Type B pancreatic cell (in vitro differentiated cells): ENCODE results near the gene TMEM171. TPM values are rescaled to one million over a fixed set of nuclear protein-coding genes. Genes with fewer than 3 reads are reported as not detected.
A peak's percentile ranks its signal among the peaks of the same experiment; 100 is the strongest.

Experiments used
- DNase-seq: peaks from one replicate; pipeline ENCODE4 v3.0.0; 2021; ENCODE audit warnings: mixed read lengths; ENCODE audit not compliant: unreplicated experiment; ENCODE audit errors: extremely low spot score
- H3K27ac Mint-ChIP-seq: 2 replicates; pipeline ENCODE4 v1.8.0; 2021; ENCODE audit warnings: mild to moderate bottlenecking, mixed read lengths
- H3K27me3 Mint-ChIP-seq: 2 replicates; pipeline ENCODE4 v1.8.0; 2021; ENCODE audit warnings: mixed read lengths
- H3K36me3 Mint-ChIP-seq: 2 replicates; pipeline ENCODE4 v1.8.0; 2021; ENCODE audit warnings: mixed read lengths
- H3K4me1 Mint-ChIP-seq: one replicate; pipeline ENCODE4 v1.8.0; 2021; ENCODE audit warnings: mixed read lengths; ENCODE audit not compliant: unreplicated experiment
- H3K4me3 Mint-ChIP-seq: 2 replicates; pipeline ENCODE4 v1.8.0; 2021; ENCODE audit warnings: mild to moderate bottlenecking, mixed read lengths
- H3K9me3 Mint-ChIP-seq: 2 replicates; pipeline ENCODE4 v1.8.0; 2021; ENCODE audit warnings: mixed read lengths
- total RNA-seq: library from RNA; stranded (reverse); gene quantifications from 2 replicates; pipeline ENCODE4 v1.2.1, GENCODE V29; 2021; ENCODE audit warnings: low replicate concordance
- TF ChIP-seq, protein P1 (sequence below): fragments of 200-600 bp; sonication (generic); conservative IDR thresholded peaks from 2 replicates; pipeline ENCODE4 v1.5.0; 2021; ENCODE audit warnings: antibody characterized with exemption, mild to moderate bottlenecking

The TMEM171 gene
- total RNA-seq, 1 donor from 2014 or later: 1.3 TPM

GRCh38 chr5:73115399-73116051 is 4.8 kb upstream of the TMEM171 start:
- H3K27me3 Mint-ChIP-seq: peaks cover 60% of the 10 kb centered on the region
- no peaks in the 10 kb centered on the region for H3K36me3 Mint-ChIP-seq
- no peak overlapping the region for H3K27ac Mint-ChIP-seq
- TF ChIP-seq, protein P1, sequence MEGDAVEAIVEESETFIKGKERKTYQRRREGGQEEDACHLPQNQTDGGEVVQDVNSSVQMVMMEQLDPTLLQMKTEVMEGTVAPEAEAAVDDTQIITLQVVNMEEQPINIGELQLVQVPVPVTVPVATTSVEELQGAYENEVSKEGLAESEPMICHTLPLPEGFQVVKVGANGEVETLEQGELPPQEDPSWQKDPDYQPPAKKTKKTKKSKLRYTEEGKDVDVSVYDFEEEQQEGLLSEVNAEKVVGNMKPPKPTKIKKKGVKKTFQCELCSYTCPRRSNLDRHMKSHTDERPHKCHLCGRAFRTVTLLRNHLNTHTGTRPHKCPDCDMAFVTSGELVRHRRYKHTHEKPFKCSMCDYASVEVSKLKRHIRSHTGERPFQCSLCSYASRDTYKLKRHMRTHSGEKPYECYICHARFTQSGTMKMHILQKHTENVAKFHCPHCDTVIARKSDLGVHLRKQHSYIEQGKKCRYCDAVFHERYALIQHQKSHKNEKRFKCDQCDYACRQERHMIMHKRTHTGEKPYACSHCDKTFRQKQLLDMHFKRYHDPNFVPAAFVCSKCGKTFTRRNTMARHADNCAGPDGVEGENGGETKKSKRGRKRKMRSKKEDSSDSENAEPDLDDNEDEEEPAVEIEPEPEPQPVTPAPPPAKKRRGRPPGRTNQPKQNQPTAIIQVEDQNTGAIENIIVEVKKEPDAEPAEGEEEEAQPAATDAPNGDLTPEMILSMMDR: no peak
- H3K4me3 Mint-ChIP-seq: no peak overlapping the region
- no peak for DNase-seq
- no peaks in the 10 kb centered on the region for H3K9me3 Mint-ChIP-seq
- H3K4me1 Mint-ChIP-seq: peaks cover 10% of the 10 kb centered on the region

DNA sequence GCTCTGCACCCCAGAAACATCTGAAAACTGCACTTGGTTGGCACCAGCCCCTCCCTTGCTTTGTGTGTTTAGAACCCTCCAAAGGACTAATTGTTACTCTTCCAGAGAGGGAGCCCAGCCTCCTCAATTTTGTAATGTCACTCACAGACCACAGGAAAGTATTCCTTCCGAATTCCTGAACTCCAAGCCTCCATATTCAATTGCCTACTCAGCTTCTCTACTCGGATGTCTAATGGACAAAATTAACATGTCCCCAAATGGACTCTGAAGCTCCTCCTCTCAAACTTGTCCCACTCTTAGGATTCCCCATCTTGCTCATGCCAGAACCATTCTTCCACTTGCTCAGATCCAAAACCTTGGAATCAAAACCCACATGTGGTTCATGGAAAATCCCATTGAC is 3.9 kb upstream of the TMEM171 start:
- Mint-ChIP-seq H3K4me1 (peaks cover 15% of the 10 kb centered on the region), H3K27me3 (peaks cover 69% of the 10 kb centered on the region), H3K36me3 (no peaks in the 10 kb centered on the region), H3K27ac (no peak overlapping the region), H3K9me3 (no peaks in the 10 kb centered on the region), H3K4me3 (no peak overlapping the region)
- no peak for DNase-seq
- TF ChIP-seq, protein P1: no peak

DNA sequence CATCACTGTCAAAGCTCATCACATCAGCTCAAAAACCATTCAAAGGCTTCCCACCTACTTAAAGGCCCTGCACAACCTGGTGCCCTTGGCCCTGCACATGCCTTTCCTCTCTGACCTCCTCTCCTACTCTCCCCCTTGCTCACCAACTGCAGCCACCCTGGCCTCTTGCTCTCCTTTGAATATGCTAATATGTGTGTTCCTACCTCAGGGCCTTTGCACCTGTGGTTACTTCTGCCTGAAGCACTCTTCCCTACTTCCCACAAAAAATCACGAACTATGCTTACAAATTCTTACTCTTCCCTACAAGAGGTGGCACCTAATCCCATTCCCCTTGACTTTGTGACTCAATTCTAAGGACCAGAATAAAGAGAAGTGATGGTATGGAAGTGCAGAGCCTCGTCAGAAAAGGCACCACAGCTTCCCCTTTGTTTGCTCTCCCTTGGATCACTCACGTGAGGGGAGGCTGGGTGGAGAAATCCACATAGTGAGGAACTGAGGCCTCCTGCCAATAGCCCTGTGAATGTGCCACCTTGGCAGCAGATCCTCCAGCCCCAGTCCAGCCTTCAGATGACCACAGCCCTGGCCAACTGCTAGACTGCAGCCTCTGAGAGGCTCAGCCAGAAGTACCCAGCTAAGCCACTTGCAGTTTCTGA is 3.2 kb upstream of the TMEM171 start:
- Mint-ChIP-seq H3K36me3 (no peaks in the 10 kb centered on the region), H3K4me1 (peaks cover 15% of the 10 kb centered on the region), H3K27ac (no peak overlapping the region), H3K27me3 (peaks cover 76% of the 10 kb centered on the region), H3K9me3 (no peaks in the 10 kb centered on the region), H3K4me3 (no peak overlapping the region)
- TF ChIP-seq, protein P1: no peak
- DNase-seq: no peak

DNA sequence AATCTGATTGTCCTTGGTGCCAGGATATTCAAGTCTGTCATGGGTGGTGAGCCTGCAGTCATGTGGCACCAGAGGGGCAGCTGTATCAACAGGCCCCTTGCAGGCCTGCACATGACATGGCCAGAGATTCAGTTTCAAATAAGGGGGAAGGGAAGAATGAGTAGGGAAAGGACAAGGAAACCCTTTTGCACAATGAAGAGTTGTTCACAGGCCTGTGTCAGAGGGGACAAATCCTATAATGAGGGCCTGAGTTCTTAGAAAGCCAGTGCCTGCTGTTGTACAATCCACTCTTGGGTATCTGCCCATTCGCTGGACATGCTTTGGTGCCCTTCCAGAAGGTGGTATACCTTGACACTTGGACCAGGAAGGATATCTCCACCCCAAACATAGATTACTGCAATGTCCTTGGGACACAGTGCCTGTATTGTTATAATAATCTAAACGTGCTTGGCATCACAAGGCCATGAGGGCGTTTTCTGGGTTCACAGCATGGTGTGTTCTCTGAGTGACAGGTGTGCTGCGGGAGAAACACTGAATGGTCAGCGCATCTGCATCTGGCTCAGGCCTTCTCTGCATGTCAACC is 1.9 kb upstream of the TMEM171 start:
- peaks cover 15% of the 10 kb centered on the region for H3K4me1 Mint-ChIP-seq
- H3K27ac Mint-ChIP-seq: no peak overlapping the region
- peak overlapping the region; percentile 29 for H3K4me3 Mint-ChIP-seq
- TF ChIP-seq, protein P1: no peak
- H3K27me3 Mint-ChIP-seq: peaks cover 81% of the 10 kb centered on the region
- DNase-seq: no peak
- no peaks in the 10 kb centered on the region for H3K9me3 Mint-ChIP-seq
- H3K36me3 Mint-ChIP-seq: no peaks in the 10 kb centered on the region

- Mint-ChIP-seq H3K9me3 (no peaks in the 10 kb centered on the region), H3K4me3 (peak overlapping the region; percentile 85), H3K36me3 (peaks cover 4% of the 10 kb centered on the region), H3K27me3 (peaks cover 87% of the 10 kb centered on the region), H3K4me1 (peaks cover 15% of the 10 kb centered on the region), H3K27ac (peak overlapping the region; percentile 68)
- TF ChIP-seq, protein P1: no peak
- no peak for DNase-seq
These were observed 771 bp upstream of the TMEM171 start for GRCh38 chr5:73119451-73120157.
